RWPE2 (cell line): ENCODE results near the gene TMCO1.

Source experiments
- ATAC-seq: fragments of 200-7000 bp; cut with Tn5 transposase; 3 replicates; pipeline ENCODE4 v1.9.1; 2021; ENCODE audit warnings: low read depth
- DNase-seq: peaks from one replicate; pipeline ENCODE4 v3.0.0-alpha.2; 2020; ENCODE audit warnings: low spot score
- H3K27ac ChIP-seq: fragments of 450-650 bp; 2 replicates; pipeline ENCODE4 v1.5.1; 2017; ENCODE audit warnings: mild to moderate bottlenecking; ENCODE audit not compliant: poor library complexity, severe bottlenecking
- H3K27me3 ChIP-seq: fragments of 250-450 bp; sonication (Bioruptor Pico); 2 replicates; pipeline ENCODE4 v1.5.1; 2021; ENCODE audit warnings: mild to moderate bottlenecking, moderate library complexity; ENCODE audit not compliant: insufficient read depth, poor library complexity, severe bottlenecking
- H3K36me3 ChIP-seq: fragments of 250-450 bp; sonication (Bioruptor Pico); 2 replicates; pipeline ENCODE4 v1.5.1; 2020; ENCODE audit warnings: low read depth, mild to moderate bottlenecking, moderate library complexity
- H3K4me1 ChIP-seq: fragments of 250-450 bp; sonication (Bioruptor Pico); 2 replicates; pipeline ENCODE4 v1.5.1; 2021; ENCODE audit warnings: mild to moderate bottlenecking, moderate library complexity; ENCODE audit not compliant: insufficient read depth, poor library complexity, severe bottlenecking
- H3K4me3 ChIP-seq: fragments of 250-450 bp; sonication (Bioruptor Pico); 2 replicates; pipeline ENCODE4 v1.5.1; 2021; ENCODE audit warnings: mild to moderate bottlenecking, moderate library complexity; ENCODE audit not compliant: severe bottlenecking
- H3K9me3 ChIP-seq: fragments of 250-450 bp; sonication (Bioruptor Pico); 2 replicates; pipeline ENCODE4 v1.5.1; 2021; ENCODE audit warnings: mild to moderate bottlenecking, moderate library complexity; ENCODE audit not compliant: severe bottlenecking
- CTCF ChIP-seq: fragments of 450-650 bp; IDR thresholded peaks from one replicate; pipeline ENCODE4 v1.5.1; 2017; ENCODE audit warnings: mild to moderate bottlenecking, moderate library complexity; ENCODE audit not compliant: poor library complexity, severe bottlenecking

Gene TMCO1

DNA sequence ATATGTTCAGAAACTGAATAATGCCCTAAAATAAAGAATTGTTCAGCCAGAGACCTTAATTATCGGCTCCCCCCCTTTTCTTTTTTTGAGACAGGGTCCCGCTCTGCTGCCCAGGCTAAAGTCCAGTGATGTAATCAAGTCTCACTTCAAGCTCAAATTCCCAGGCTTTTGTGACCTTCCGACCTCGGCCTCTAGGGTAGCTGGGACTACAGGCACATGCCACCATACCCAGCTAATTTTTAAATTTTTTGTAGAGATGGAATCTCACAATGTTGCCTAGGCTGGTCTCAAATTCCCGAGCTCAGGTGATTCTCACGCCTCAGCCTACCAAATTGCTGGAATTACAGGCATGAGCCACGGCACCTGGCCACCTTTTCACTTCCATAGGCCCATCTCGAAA, 26.5 kb downstream of the TMCO1 start:
- Histone ChIP-seq H3K4me1 (no peaks in the 10 kb centered on the region), H3K4me3 (no peak overlapping the region), H3K9me3 (no peaks in the 10 kb centered on the region), H3K27ac (no peak overlapping the region), H3K27me3 (no peaks in the 10 kb centered on the region), H3K36me3 (peaks cover 49% of the 10 kb centered on the region)
- ATAC-seq, result no peak
- no peak for TF ChIP-seq CTCF
- no peak for DNase-seq

GRCh38 chr1:165738794-165739193, 29.9 kb downstream of the TMCO1 start:
- ATAC-seq, result no peak
- Histone ChIP-seq H3K4me1 (no peaks in the 10 kb centered on the region), H3K4me3 (no peak overlapping the region), H3K27me3 (no peaks in the 10 kb centered on the region), H3K36me3 (peaks cover 38% of the 10 kb centered on the region), H3K27ac (no peak overlapping the region), H3K9me3 (no peaks in the 10 kb centered on the region)
- no peak for TF ChIP-seq CTCF
- DNase-seq, result no peak

DNA sequence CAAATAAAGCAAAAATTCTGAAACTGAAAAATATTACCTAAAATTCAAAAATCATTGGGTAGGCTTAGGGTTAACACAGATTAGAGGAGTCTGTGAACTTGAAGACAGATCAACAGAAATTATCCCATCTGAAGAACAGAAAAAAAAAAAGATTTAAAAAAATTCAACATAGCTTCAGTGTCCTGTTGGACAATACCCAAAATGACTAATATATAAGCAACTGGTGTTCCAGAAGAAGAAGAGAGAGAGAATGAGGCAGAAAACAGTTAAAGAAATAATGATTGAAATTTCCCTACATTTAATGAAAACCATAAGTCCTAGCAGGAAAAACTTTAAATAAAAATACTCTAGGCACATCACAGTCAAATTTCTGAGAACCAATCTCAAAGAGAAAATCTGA, 31.5 kb downstream of the TMCO1 start:
- no peak for DNase-seq
- Histone ChIP-seq H3K27me3 (no peaks in the 10 kb centered on the region), H3K4me3 (no peak overlapping the region), H3K9me3 (no peaks in the 10 kb centered on the region), H3K36me3 (peaks cover 33% of the 10 kb centered on the region), H3K4me1 (no peaks in the 10 kb centered on the region), H3K27ac (no peak overlapping the region)
- TF ChIP-seq CTCF, result no peak
- no peak for ATAC-seq

- TF ChIP-seq CTCF, result no peak
- H3K36me3 ChIP-seq, result peaks cover 23% of the 10 kb centered on the region
- DNase-seq, result no peak
These were observed 33.8 kb downstream of the TMCO1 start for GRCh38 chr1:165734906-165735305.

GRCh38 chr1:165726841-165727240, 41.8 kb downstream of the TMCO1 start:
- peaks cover 34% of the 10 kb centered on the region for H3K36me3 ChIP-seq
- no peak overlapping the region for H3K4me3 ChIP-seq
- DNase-seq (no peak), ATAC-seq (no peak)
- H3K27ac ChIP-seq, result no peak overlapping the region
- TF ChIP-seq CTCF, result no peak
- H3K4me1 ChIP-seq, result no peaks in the 10 kb centered on the region
- no peaks in the 10 kb centered on the region for H3K9me3 ChIP-seq
- H3K27me3 ChIP-seq, result no peaks in the 10 kb centered on the region

More at GRCh38 chr1:165734906-165735305, 33.8 kb downstream of the TMCO1 start:
- H3K4me1 ChIP-seq, result no peaks in the 10 kb centered on the region
- H3K27ac ChIP-seq, result no peak overlapping the region
- no peaks in the 10 kb centered on the region for H3K27me3 ChIP-seq
- H3K4me3 ChIP-seq, result no peak overlapping the region
- no peak for ATAC-seq
- H3K9me3 ChIP-seq, result no peaks in the 10 kb centered on the region
